Measurements from ENCODE around the gene SCG5.

SCG5 gene

DNA sequence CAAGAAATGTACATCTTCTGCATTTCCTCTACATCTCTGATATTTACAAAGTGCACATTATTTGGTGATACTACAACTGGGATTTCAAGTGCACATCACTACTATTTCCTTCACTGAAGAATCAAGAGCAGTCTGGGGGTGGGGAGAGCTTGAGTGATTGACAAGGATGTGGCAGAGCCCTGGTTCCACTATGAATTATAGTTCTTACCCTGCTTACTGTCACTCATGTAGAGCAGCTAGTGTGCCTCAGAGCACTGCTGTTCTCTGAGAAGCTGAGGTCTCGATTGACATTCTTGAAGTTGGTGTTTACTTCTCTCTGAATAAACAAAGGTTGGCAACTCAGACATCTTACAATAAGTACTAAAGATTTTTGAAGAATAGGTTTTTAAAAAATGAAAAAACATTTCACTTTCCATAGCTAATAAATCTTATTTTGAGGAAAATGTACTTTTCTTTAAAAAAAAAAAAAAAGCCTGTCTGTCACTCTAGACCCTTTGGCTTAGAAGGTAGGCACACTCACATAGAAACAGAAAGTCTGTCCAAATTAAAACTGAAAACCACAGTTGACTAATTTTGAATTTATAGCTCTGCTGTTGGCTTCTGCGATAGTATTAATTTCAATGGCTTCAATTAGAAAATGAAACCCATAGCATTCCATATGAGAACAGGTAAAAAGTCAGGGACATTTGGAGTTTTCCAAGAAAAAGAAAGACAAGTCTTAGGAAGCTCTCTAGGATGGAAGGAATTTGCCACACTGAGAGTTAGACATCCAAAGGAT is 81.8 kb downstream of the SCG5 start:
- ATAC-seq (peak; percentile 82), DNase-seq (no peak)

DNA sequence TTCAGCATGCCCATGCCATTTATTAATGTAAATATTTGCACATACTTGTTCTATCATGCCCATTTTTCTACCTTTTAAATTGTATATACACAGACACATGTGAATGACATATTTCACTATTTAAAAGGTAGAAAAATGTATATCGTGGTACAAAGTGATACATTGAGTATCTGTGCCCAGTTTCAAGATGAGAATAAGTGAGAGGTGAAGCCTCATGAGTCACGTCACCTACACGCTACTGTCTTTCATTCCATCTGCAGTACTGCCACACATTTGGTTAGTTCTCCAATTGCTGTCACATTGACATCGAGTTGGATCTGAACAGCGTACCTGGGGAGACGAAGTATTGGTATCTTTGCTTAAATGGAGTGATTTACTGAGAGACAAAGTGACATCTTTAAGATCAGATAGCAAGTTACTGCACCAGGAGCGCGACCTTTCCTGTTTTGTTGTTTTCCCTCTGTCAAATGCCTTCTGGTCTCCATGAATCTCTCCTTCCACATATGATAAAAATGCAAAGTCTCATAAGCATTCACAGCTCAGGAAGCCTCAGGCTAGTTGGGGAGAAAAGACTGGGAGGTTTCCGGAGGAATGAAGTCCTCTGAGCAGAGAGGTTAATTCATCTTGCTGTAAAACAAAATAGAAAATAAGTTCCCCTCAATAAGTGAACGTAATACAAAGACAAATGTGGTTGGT is 88.3 kb downstream of the SCG5 start:
- ATAC-seq (no peak), DNase-seq (no peak)

DNA sequence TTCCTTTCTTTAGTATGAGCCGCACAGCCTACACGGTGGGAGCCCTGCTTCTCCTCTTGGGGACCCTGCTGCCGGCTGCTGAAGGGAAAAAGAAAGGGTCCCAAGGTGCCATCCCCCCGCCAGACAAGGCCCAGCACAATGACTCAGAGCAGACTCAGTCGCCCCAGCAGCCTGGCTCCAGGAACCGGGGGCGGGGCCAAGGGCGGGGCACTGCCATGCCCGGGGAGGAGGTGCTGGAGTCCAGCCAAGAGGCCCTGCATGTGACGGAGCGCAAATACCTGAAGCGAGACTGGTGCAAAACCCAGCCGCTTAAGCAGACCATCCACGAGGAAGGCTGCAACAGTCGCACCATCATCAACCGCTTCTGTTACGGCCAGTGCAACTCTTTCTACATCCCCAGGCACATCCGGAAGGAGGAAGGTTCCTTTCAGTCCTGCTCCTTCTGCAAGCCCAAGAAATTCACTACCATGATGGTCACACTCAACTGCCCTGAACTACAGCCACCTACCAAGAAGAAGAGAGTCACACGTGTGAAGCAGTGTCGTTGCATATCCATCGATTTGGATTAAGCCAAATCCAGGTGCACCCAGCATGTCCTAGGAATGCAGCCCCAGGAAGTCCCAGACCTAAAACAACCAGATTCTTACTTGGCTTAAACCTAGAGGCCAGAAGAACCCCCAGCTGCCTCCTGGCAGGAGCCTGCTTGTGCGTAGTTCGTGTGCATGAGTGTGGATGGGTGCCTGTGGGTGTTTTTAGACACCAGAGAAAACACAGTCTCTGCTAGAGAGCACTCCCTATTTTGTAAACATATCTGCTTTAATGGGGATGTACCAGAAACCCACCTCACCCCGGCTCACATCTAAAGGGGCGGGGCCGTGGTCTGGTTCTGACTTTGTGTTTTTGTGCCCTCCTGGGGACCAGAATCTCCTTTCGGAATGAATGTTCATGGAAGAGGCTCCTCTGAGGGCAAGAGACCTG is 89.5 kb downstream of the SCG5 start:
- ATAC-seq = no peak
- DNase-seq = peak; percentile 29

DNA sequence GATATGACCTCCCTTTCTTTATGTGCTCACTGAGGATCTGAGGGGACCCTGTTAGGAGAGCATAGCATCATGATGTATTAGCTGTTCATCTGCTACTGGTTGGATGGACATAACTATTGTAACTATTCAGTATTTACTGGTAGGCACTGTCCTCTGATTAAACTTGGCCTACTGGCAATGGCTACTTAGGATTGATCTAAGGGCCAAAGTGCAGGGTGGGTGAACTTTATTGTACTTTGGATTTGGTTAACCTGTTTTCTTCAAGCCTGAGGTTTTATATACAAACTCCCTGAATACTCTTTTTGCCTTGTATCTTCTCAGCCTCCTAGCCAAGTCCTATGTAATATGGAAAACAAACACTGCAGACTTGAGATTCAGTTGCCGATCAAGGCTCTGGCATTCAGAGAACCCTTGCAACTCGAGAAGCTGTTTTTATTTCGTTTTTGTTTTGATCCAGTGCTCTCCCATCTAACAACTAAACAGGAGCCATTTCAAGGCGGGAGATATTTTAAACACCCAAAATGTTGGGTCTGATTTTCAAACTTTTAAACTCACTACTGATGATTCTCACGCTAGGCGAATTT is 91.2 kb downstream of the SCG5 start:
- ATAC-seq = no peak

DNA sequence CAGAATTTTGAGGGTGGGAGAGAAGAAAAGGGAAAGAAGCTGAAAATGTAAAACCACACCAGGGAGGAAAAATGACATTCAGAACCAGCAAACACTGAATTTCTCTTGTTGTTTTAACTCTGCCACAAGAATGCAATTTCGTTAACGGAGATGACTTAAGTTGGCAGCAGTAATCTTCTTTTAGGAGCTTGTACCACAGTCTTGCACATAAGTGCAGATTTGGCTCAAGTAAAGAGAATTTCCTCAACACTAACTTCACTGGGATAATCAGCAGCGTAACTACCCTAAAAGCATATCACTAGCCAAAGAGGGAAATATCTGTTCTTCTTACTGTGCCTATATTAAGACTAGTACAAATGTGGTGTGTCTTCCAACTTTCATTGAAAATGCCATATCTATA is 91.8 kb downstream of the SCG5 start:
- ATAC-seq = no peak
- DNase-seq = no peak

More for the DNA sequence above, 91.2 kb downstream of the SCG5 start:
- DNase-seq = no peak

DNA sequence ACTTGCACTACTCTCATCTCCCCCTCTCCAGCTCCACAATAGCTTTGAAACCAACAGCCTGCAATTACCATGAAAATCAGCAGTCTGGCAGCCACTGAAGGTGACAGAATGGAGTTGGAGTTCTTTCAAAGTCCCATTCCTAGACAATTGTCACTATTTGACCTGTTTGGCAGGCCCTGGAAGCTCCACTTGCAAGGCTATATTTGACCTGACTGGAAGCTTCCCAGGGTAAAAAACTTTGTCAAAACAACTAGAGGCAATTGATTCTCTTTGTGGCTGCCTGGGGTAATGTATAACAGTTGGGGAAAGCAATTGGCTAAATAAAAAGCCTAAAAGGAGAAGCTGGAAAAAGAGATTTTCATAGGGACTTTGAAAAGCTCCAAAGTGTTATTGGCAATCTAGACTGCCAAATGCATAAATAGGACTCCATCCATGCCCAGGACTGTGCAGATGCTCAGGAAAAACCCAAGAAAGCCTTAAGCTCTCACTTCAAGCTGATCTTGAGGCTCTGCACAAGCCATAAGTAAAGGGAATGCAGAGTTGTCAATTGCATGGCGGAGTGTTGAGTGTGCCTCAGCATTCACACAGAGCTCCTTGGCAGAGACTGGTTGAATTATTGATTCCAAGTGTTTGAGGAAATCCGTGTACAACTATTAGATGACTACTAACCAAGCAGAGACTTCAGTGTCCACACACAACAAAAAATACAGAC is 94.6 kb downstream of the SCG5 start:
- DNase-seq = no peak
- no peak for ATAC-seq

DNA sequence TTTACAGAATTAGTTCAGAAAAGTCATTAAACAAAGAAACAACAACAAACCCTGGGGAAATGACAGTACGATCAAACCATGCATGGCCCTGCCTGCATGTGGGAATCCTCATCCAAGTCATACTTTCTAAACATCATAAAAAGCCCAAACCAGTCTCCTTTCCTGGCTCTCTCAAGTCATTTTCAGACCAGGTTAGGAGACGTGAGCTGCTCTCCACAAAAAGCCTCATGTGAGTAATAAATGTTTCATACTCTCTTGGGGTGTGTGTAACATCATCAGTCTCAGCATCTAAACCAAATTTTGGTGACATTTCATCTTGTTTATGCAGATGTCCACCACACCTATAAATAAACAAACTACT is 95.2 kb downstream of the SCG5 start:
- DNase-seq = no peak
- ATAC-seq = no peak

DNA sequence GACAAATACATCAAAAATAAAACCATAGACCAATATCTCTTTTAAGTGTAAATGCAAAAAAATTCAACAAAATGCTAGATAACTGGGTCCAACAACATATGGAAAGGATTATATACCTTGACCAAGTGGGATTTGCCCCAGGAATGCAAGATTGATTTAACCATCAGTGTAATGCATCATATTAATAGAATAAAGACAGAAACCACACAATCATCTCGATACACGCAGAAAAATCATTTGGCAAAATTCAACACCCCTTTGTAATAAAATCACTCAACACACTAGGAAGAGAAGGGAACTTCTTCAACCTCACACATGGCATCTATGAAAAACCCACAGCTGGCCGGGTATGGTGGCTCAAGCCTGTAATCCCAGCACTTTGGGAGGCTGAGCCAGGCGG is 95.8 kb downstream of the SCG5 start:
- DNase-seq (no peak), ATAC-seq (no peak)

DNA sequence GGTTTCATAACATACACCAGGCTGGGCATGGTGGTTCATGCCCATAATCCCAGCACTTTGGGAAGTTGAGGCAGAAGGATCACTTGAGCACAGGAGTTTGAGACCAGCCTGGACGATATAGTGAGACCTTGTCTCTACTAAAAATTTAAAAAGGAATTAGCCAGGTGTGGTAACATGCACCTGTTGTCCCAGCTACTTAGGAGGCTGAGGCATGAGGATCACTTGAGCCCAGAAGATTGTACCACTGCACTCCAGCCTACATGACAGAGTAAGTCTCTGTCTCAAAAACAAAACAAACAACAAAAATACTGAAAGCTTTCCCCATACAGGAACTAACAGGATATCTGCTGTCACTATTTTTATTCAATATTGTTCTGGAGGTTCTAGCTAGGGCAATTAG is 97.2 kb downstream of the SCG5 start:
- ATAC-seq (no peak), DNase-seq (no peak)

DNA sequence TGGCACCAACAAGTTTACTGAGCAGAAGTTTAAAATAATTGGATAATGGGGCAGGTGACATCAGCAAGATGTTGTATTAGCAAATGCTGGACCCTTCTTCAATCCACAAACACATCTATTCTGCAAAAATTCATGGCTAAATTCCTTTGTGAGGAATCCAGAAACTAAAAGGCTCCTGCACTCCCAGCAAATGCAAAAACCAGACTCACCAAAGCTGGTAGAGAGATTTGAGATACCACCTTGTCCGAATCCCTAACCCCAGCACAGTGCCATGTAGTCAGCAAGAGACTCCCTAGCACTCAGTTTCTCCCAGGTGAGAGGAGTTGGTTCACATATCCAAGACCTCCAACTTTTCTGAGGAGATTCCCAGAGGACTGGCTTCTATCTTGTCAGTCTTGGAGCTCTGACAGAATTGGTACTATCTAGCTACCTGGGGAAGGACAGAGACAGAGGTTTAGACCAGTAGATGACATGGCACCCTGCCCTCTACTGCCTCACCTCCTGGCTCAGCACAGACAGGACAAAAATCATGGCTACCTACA is 98.1 kb downstream of the SCG5 start:
- ATAC-seq (no peak), DNase-seq (no peak)

DNA sequence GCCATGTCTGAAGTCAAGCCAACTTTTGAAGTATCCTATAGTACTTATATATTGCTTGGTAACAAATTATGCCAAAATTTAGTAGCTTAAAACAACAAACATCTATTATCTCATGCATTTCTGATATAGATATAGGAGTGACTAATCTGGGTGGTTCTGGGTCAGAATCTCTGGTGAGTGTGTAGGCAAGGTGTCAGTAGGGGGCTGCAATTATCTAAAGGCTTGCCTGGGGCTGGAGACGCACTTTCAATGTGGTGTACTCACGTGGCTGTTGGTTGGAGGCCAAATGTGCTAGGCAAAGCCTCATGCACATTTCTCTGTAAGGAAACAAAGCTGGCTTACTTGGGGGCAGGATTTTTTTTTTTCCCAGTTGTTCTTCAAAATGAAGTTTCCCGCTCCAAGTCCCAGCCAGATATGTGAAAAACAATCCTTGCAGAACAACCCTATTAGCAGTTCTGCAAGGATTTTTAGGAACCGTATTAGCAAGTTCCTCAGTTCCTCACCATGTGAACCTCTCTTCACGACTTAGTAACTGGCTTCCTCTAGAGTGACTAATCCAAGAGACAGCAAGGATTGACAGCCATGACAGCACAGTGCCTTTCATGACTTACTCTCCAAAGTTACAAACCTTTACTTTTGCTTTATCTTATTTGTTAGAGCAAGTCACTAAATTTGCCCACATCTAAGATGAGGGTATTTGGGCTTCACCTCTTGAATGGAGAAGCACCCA is 102.1 kb downstream of the SCG5 start:
- ATAC-seq (no peak), DNase-seq (no peak)

DNA sequence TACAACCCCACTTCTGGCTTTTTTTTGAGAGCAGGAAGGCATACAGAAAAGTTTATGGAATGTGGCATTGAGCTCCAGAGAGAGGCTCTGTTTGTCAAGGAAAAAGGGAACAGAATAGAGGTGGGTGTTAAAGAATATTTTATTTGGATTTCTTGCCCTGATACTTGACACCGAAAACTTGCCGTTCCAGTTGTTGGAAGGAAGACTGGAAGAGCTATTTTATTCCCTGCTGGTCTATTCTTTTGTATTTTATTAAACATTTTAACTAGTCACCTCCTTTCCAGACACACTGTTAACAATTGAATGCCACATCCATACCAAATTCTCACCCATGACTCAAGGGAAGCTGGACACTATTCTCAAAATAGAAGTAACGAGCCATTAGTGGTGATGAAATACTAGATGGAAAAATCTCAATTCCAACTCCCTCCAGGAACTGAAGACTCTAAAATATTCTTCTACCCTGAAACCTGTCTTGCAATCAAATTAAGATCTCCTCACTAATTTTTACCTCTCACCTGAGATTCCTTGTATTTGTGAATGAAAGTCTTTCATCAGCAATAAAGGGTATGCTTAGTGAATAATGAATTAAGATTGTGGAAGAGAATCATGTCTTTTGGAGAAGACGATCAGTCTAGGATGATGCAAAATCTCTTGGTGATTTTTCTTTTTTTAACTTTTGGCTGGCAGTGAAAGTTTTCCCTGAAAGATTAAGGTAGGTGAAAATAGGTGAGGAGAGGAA is 104.8 kb downstream of the SCG5 start:
- no peak for ATAC-seq
- no peak for DNase-seq
